ENCODE data around the gene SLC38A10.

The SLC38A10 gene

GRCh38 chr17:81207610-81208581, 87.2 kb downstream of the SLC38A10 start:
- TF ChIP-seq EZH2phosphoT487 (IDR thresholded peaks at IDR 0.05; ENCODE audit: borderline replicate concordance, low read length): no peak
- TF ChIP-seq, protein P1, sequence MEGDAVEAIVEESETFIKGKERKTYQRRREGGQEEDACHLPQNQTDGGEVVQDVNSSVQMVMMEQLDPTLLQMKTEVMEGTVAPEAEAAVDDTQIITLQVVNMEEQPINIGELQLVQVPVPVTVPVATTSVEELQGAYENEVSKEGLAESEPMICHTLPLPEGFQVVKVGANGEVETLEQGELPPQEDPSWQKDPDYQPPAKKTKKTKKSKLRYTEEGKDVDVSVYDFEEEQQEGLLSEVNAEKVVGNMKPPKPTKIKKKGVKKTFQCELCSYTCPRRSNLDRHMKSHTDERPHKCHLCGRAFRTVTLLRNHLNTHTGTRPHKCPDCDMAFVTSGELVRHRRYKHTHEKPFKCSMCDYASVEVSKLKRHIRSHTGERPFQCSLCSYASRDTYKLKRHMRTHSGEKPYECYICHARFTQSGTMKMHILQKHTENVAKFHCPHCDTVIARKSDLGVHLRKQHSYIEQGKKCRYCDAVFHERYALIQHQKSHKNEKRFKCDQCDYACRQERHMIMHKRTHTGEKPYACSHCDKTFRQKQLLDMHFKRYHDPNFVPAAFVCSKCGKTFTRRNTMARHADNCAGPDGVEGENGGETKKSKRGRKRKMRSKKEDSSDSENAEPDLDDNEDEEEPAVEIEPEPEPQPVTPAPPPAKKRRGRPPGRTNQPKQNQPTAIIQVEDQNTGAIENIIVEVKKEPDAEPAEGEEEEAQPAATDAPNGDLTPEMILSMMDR (IDR thresholded peaks at IDR 0.05; ENCODE audit: low read depth, low read length, poor library complexity, severe bottlenecking): no peak
- Histone ChIP-seq H3K9me2 (replicated peaks; ENCODE audit: control insufficient read depth, low read length) (no peaks in the 10 kb centered on the region), H3K36me3 (ENCODE audit: control insufficient read depth, low read length) (no peaks in the 10 kb centered on the region), H3K27ac (ENCODE audit: low read depth, low read length) (no peak overlapping the region), H3K27me3 (ENCODE audit: control insufficient read depth, low read length) (no peaks in the 10 kb centered on the region), H3K4me3 (ENCODE audit: low read length) (no peak overlapping the region), H3F3A (ENCODE audit: control insufficient read depth, insufficient read depth) (no peaks in the 10 kb centered on the region), H3K4me1 (ENCODE audit: control insufficient read depth, low read length) (no peaks in the 10 kb centered on the region; the same call in 1 of the 2 replicates), H3K4me2 (ENCODE audit: low read length) (no peak overlapping the region), H4K20me1 (ENCODE audit: control insufficient read depth, insufficient read depth, low read depth, low read length) (no peaks in the 10 kb centered on the region), H3K9me3 (ENCODE audit: control insufficient read depth, insufficient read depth, low read length) (no peaks in the 10 kb centered on the region), H3K79me2 (ENCODE audit: control insufficient read depth, low read length) (no peaks in the 10 kb centered on the region)

DNA sequence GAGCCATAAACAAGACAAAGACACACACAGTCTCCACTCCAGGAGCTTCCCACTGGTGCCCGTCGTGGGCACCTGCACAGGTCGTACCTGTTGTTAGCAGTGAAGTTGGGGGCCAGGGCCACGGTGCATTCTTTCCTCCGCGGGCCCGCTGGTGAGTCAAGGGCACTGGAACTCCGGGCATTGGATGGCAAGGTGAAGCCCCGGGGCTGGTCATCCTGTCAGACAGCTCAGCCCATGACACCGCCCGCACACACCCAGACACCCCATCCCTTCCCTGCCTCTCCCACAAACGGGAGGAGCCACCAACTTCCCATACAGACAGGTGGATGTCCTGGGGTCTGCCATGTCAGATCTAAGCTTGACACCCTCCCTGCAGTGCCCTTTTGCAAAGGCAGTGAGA, 88.5 kb downstream of the SLC38A10 start:
- no peak overlapping the region for H3K4me3 ChIP-seq (ENCODE audit: low read length)
- no peak overlapping the region for H3K27ac ChIP-seq (ENCODE audit: low read depth, low read length)
- no peak overlapping the region for H3K4me2 ChIP-seq (ENCODE audit: low read length)
- H3K9me2 ChIP-seq (replicated peaks; ENCODE audit: control insufficient read depth, low read length): no peaks in the 10 kb centered on the region
- no peaks in the 10 kb centered on the region for H3K79me2 ChIP-seq (ENCODE audit: control insufficient read depth, low read length)
- no peaks in the 10 kb centered on the region for H3K36me3 ChIP-seq (ENCODE audit: control insufficient read depth, low read length)
- H3K9me3 ChIP-seq (ENCODE audit: control insufficient read depth, insufficient read depth, low read length): no peaks in the 10 kb centered on the region
- no peak for TF ChIP-seq EZH2phosphoT487 (IDR thresholded peaks at IDR 0.05; ENCODE audit: borderline replicate concordance, low read length)
- TF ChIP-seq, protein P1 (IDR thresholded peaks at IDR 0.05; ENCODE audit: low read depth, low read length, poor library complexity, severe bottlenecking): no peak
- H4K20me1 ChIP-seq (ENCODE audit: control insufficient read depth, insufficient read depth, low read depth, low read length): no peaks in the 10 kb centered on the region
- H3K4me1 ChIP-seq (ENCODE audit: control insufficient read depth, low read length): no peaks in the 10 kb centered on the region; the same call in 1 of the 2 replicates
- no peaks in the 10 kb centered on the region for H3F3A ChIP-seq (ENCODE audit: control insufficient read depth, insufficient read depth)
- H3K27me3 ChIP-seq (ENCODE audit: control insufficient read depth, low read length): no peaks in the 10 kb centered on the region

- H3K9me3 ChIP-seq (ENCODE audit: control insufficient read depth, insufficient read depth, low read length): no peaks in the 10 kb centered on the region
- no peaks in the 10 kb centered on the region for H3K9me2 ChIP-seq (replicated peaks; ENCODE audit: control insufficient read depth, low read length)
- H3K4me3 ChIP-seq (ENCODE audit: low read length): no peak overlapping the region
- no peak overlapping the region for H3K27ac ChIP-seq (ENCODE audit: low read depth, low read length)
- H3K4me1 ChIP-seq (ENCODE audit: control insufficient read depth, low read length): peaks cover 3% of the 10 kb centered on the region
- no peaks in the 10 kb centered on the region for H3F3A ChIP-seq (ENCODE audit: control insufficient read depth, insufficient read depth)
- H4K20me1 ChIP-seq (ENCODE audit: control insufficient read depth, insufficient read depth, low read depth, low read length): no peaks in the 10 kb centered on the region
- no peaks in the 10 kb centered on the region for H3K27me3 ChIP-seq (ENCODE audit: control insufficient read depth, low read length)
- no peak overlapping the region for H3K4me2 ChIP-seq (ENCODE audit: low read length)
- H3K79me2 ChIP-seq (ENCODE audit: control insufficient read depth, low read length): no peaks in the 10 kb centered on the region
- TF ChIP-seq EZH2phosphoT487 (IDR thresholded peaks at IDR 0.05; ENCODE audit: borderline replicate concordance, low read length): no peak
- TF ChIP-seq, protein P1 (IDR thresholded peaks at IDR 0.05; ENCODE audit: low read depth, low read length, poor library complexity, severe bottlenecking): no peak
- H3K36me3 ChIP-seq (ENCODE audit: control insufficient read depth, low read length): no peaks in the 10 kb centered on the region
Measured at GRCh38 chr17:81206166-81206565, 88.9 kb downstream of the SLC38A10 start.
